Left ventricle myocardium inferior (tissue), 1 donor: ENCODE data around the gene USP43. TPM values are rescaled to one million over a fixed set of nuclear protein-coding genes. Genes with fewer than 3 reads are reported as not detected.

Experiments used
- DNase-seq: peaks from one replicate; pipeline ENCODE4 v3.0.0-alpha.2; 2020
- H3K27ac ChIP-seq: fragments of 200-600 bp; replicated peaks from 2 replicates; pipeline ENCODE4 v1.8.0; 2021
- H3K27me3 ChIP-seq: fragments of 200-600 bp; 2 replicates; pipeline ENCODE4 v1.8.0; 2021; ENCODE audit warnings: low read depth
- H3K36me3 ChIP-seq: fragments of 200-600 bp; 2 replicates; pipeline ENCODE4 v1.8.0; 2021
- H3K4me1 ChIP-seq: fragments of 200-600 bp; 2 replicates; pipeline ENCODE4 v1.8.0; 2021
- H3K4me3 ChIP-seq: fragments of 200-600 bp; 2 replicates; pipeline ENCODE4 v1.8.0; 2021; ENCODE audit warnings: mild to moderate bottlenecking, moderate library complexity
- H3K9me3 ChIP-seq: fragments of 200-600 bp; replicated peaks from 2 replicates; pipeline ENCODE4 v1.8.0; 2021
- intact Hi-C: fragments of 100-400 bp; cut with micrococcal nuclease; formaldehyde crosslinking; loops from one replicate; pipeline ENCODE4 v1.11.0; 2022
- total RNA-seq: library from RNA; stranded (reverse); fragmentation: NEBNext Ultra II Directional; extraction: Animal tissue kit (Norgen Biotek cat#: 25700); gene quantifications from one replicate; pipeline ENCODE4 v1.2.1, GENCODE V29; 2021
- TF ChIP-seq, protein P1 (sequence below): fragments of 200-600 bp; IDR thresholded peaks from 2 replicates; pipeline ENCODE4 v1.8.0; 2021; ENCODE audit warnings: antibody characterized with exemption, mild to moderate bottlenecking, borderline replicate concordance
- donor health status: DM: no; HTN: yes; CAD: no; lungs with severe emphysema.

USP43 gene
- total RNA-seq, 1 donor from 2014 or later, result 0.08 TPM

DNA sequence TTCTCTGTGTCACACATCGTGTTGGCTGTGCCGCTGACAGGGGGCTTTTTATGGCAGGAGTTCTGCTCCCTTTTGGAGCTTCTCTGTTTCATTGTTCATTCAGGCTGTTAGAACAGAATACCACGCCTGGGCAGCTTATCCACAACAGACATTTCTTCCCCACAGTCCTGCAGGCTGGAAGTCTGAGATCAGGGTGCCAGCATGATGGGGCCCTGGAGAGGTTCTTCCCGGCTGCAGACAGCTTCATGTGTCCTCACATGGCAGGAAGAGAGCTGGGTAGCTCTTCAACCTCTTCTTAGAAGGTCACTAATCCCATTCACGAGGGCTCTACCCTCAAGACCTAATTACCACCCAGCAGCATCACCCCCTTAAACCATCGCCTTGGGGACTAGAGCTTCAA is 81.0 kb downstream of the USP43 start:
- no peak for DNase-seq
- Histone ChIP-seq H3K4me1 (no peaks in the 10 kb centered on the region), H3K27me3 (peaks cover 52% of the 10 kb centered on the region), H3K9me3 (no peaks in the 10 kb centered on the region), H3K27ac (no peak overlapping the region), H3K4me3 (no peak overlapping the region), H3K36me3 (no peaks in the 10 kb centered on the region)
- TF ChIP-seq, protein P1, sequence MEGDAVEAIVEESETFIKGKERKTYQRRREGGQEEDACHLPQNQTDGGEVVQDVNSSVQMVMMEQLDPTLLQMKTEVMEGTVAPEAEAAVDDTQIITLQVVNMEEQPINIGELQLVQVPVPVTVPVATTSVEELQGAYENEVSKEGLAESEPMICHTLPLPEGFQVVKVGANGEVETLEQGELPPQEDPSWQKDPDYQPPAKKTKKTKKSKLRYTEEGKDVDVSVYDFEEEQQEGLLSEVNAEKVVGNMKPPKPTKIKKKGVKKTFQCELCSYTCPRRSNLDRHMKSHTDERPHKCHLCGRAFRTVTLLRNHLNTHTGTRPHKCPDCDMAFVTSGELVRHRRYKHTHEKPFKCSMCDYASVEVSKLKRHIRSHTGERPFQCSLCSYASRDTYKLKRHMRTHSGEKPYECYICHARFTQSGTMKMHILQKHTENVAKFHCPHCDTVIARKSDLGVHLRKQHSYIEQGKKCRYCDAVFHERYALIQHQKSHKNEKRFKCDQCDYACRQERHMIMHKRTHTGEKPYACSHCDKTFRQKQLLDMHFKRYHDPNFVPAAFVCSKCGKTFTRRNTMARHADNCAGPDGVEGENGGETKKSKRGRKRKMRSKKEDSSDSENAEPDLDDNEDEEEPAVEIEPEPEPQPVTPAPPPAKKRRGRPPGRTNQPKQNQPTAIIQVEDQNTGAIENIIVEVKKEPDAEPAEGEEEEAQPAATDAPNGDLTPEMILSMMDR, result no peak
- intact Hi-C loops, result no loop called here

DNA sequence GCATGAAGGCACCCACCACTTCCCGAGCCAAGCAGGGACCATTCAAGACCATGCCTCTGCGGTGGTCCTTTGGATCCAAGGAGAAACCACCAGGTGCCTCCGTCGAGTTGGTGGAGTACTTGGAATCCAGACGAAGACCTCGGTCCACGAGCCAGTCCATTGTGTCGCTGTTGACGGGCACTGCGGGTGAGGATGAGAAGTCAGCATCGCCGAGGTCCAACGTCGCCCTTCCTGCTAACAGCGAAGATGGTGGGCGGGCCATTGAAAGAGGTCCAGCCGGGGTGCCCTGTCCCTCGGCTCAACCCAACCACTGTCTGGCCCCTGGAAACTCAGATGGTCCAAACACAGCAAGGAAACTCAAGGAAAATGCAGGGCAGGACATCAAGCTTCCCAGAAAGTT is 82.7 kb downstream of the USP43 start:
- Histone ChIP-seq H3K27ac (no peak overlapping the region), H3K27me3 (peaks cover 49% of the 10 kb centered on the region), H3K4me3 (no peak overlapping the region), H3K36me3 (no peaks in the 10 kb centered on the region), H3K4me1 (no peaks in the 10 kb centered on the region), H3K9me3 (no peaks in the 10 kb centered on the region)
- no peak for DNase-seq
- intact Hi-C loops, result no loop called here
- TF ChIP-seq, protein P1, result no peak

DNA sequence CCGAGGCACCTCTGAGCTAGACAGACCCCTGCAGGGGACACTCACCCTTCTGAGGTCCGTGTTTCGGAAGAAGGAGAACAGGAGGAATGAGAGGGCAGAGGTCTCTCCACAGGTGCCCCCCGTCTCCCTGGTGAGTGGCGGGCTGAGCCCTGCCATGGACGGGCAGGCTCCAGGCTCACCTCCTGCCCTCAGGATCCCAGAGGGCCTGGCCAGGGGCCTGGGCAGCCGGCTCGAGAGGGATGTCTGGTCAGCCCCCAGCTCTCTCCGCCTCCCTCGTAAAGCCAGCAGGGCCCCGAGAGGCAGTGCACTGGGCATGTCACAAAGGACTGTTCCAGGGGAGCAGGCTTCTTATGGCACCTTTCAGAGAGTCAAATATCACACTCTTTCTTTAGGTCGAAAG is 83.2 kb downstream of the USP43 start:
- peaks cover 47% of the 10 kb centered on the region for H3K27me3 ChIP-seq
- H3K27ac ChIP-seq, result no peak overlapping the region
- no peak for DNase-seq
- intact Hi-C loops, result no loop called here
- H3K4me3 ChIP-seq, result no peak overlapping the region
- no peaks in the 10 kb centered on the region for H3K9me3 ChIP-seq
- no peaks in the 10 kb centered on the region for H3K36me3 ChIP-seq
- no peaks in the 10 kb centered on the region for H3K4me1 ChIP-seq
- TF ChIP-seq, protein P1, result no peak

DNA sequence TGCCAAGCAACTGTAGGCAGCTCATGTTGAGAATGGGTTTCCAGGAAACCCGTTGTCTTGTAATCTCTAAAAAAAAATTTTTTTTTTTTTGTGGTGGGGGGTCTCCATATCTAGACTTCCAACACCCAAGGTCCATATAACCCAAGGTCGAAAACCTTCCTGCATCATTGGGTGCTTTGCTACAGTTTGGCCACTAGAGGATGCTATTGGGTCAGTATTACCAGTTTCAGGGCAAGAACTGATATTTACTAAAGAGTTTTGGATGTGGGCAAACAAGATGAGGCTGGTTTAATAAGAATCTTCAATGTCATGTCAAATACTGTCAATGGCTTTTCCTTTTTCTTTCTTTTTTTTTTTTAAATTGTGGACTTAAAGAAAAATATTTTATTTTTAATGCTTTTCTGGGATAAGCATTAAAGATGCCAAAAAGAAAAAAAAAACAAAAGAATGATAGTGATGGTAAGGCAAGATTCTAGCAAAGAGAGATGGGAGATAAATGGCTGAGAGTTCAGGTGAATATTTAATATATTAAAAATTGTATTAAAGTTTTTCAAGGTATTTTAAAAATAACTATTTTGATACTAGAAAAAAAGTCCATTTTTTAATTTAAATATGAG is 83.8 kb downstream of the USP43 start:
- Histone ChIP-seq H3K4me3 (no peak overlapping the region), H3K27ac (no peak overlapping the region), H3K4me1 (no peaks in the 10 kb centered on the region), H3K36me3 (no peaks in the 10 kb centered on the region), H3K27me3 (peaks cover 42% of the 10 kb centered on the region), H3K9me3 (no peaks in the 10 kb centered on the region)
- intact Hi-C loops, result no loop called here
- DNase-seq, result no peak
- TF ChIP-seq, protein P1, result peak; percentile 97

DNA sequence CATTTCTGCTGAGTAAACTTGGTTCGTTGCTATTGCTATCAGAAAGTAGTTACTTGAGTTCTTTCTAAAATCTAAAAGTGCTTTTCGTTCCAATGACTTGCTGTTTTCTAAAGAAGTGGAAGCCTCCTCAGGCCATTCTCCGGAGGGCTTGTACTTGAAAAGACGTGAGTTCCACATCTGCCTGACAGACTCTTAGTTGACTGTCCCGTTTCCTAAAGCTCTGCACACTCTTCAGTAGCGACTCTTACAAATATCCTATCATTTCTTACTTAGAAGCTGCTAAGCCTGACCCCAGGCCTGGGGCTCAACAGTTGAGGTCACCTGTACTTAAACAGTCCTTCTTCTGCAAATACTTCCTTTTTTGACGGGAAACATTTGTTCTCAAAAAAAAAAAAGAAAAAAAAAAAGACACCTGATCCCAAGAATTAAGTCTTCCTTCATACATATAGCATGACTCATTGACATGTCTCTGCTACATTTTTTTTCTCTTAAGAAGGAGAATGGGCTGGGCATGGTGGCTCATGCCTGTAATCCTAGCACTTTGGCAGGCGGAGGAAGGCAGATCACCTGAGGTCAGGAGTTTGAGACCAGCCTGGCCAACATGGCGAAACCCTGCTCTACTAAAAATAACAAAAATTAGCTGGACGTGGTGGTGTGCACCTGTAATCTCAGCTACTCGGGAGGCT is 84.6 kb downstream of the USP43 start:
- no peaks in the 10 kb centered on the region for H3K4me1 ChIP-seq
- no peaks in the 10 kb centered on the region for H3K36me3 ChIP-seq
- H3K27me3 ChIP-seq, result peaks cover 35% of the 10 kb centered on the region
- DNase-seq, result no peak
- H3K4me3 ChIP-seq, result no peak overlapping the region
- TF ChIP-seq, protein P1, result no peak
- intact Hi-C loops, result no loop called here
- no peak overlapping the region for H3K27ac ChIP-seq
- no peaks in the 10 kb centered on the region for H3K9me3 ChIP-seq
